LNCAP (cell line): ENCODE measurements around the gene ARID3A.

ENCODE experiments used
- TF ChIP-seq, protein P1 (sequence below): fragments of 450-650 bp; IDR thresholded peaks from 2 replicates; pipeline ENCODE4 v1.5.1; 2017; ENCODE audit warnings: mild to moderate bottlenecking

ARID3A gene

DNA sequence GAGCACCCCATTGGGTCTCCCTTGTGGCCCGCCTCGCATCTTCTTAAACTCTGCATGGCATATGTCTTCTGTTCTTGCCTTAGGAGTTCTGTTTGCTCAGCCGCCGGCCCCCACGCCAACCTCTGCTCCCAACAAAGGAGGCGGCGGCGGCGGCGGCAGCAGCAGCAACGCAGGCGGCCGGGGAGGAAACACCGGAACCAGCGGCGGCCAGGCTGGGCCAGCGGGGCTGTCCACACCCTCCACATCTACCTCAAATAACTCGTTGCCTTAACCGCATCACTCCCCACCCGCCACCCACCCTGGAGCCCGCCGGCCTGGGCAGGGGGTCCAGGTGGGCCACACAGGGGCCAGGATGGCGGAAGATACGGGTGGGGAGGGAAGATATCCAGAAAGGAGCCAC is 46.0 kb downstream of the ARID3A start:
- TF ChIP-seq, protein P1, sequence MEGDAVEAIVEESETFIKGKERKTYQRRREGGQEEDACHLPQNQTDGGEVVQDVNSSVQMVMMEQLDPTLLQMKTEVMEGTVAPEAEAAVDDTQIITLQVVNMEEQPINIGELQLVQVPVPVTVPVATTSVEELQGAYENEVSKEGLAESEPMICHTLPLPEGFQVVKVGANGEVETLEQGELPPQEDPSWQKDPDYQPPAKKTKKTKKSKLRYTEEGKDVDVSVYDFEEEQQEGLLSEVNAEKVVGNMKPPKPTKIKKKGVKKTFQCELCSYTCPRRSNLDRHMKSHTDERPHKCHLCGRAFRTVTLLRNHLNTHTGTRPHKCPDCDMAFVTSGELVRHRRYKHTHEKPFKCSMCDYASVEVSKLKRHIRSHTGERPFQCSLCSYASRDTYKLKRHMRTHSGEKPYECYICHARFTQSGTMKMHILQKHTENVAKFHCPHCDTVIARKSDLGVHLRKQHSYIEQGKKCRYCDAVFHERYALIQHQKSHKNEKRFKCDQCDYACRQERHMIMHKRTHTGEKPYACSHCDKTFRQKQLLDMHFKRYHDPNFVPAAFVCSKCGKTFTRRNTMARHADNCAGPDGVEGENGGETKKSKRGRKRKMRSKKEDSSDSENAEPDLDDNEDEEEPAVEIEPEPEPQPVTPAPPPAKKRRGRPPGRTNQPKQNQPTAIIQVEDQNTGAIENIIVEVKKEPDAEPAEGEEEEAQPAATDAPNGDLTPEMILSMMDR = no peak

DNA sequence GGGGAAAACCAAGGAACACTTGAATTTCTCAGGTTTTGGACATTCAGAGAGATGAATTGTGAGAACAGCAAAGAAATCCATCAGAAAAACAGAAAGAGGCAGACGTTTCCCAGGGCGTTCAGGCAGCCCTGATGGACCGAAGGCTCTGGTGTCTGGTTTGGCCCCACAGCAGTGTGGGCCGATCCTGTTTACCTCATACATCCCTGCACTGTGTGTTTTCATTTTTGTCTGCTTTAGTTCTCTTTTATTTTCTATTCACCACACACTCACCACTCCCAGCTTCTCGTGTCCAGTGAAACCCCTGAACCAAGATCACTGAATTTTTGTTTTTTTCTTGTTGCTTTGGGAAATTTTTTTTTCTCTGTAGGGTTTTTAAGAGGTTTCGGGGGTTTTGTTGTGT is 46.4 kb downstream of the ARID3A start:
- TF ChIP-seq, protein P1 = no peak

DNA sequence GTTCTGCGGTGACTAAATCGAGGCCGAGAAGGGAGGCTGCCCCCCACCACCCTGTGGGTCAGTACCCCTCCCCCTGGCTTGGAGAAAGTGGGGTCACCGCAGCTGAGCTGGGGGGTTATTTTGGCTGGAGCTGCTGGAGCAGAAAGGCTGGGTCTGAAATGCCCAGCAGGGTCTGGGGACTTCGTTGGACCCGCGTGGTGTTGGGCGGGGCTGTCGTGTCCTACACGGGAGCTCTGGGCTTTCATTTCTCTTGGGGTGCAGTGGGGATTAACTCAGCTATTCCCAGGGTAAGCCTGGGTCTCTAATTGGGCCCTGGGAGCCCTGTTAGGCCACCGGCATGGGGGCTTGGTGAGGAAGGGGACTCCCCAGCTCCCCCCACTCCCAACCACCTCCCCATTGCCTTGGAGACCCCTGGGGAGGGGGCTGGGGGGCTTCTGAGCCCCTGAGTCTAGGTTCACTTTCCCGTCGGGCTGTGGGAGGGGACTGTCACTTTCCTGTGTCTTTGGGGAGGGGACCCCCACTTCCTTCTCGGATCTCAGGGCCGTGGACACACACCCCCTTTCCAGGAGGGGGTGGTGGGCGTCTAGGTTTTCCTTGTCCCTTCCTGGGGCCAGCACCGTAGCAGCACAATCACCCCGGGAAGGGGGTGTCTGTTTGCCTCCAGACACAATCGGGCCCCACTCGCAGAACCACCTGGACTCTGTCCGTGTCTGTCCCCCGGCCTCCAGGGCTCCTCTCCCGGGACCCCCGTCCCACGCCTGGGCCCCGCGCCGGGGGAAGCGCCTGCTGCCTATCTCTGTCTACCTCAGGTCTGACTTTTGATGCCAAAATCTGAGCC is 48.1 kb downstream of the ARID3A start:
- TF ChIP-seq, protein P1 = no peak

DNA sequence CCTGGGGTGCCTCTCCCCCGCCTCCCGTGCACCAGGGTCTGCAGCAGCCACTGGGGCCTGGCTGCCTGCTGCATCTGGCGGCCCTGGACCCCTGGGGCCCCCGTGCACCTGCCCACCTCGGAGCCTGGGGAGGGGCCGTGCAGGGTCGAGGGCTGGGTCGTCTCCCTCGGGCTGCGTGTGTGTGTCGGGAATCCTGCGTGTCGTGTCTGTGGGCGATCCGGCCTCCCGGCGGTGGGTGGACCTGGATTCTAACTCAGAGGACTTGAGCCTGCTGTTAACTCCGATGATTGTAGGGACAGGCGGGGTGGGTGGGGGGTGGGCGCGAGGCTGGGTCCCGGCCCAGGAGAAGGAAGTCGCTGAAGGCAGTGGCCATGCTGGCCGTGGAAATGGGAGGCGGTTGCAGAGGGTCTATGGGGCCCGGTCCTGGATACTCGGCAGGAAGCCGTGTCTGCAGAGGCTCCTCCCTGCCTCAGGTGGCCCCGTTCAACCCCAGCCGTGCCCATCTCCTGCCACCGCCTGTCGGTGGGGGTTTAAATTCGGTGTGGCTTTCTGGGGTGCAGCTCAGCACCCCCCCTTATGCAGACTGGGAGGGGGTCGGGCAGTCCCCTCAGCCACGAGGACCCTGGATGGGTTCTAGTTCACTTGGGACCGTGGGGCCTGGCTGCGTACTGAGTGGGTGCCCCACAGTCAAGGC is 48.9 kb downstream of the ARID3A start:
- TF ChIP-seq, protein P1 = no peak

DNA sequence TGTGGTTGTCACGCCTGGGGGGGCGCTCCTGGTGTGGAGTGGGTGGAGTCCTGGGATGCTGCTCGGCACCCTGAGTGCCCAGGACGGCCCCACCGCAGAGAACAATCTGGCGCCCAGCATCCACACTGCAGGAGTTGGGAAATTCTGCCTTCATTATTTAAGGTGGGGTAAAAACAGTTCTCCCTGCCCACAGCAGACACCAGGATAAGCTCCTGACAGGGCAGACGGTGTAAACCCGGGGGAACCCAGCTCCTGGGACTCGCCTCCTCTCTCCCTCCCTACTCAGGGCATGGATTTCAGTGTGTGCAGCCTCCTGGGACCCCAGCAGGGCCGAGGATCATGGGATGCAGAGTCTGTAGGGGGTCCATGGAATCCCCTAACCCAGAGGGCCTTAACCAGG is 50.6 kb downstream of the ARID3A start:
- TF ChIP-seq, protein P1 = no peak

DNA sequence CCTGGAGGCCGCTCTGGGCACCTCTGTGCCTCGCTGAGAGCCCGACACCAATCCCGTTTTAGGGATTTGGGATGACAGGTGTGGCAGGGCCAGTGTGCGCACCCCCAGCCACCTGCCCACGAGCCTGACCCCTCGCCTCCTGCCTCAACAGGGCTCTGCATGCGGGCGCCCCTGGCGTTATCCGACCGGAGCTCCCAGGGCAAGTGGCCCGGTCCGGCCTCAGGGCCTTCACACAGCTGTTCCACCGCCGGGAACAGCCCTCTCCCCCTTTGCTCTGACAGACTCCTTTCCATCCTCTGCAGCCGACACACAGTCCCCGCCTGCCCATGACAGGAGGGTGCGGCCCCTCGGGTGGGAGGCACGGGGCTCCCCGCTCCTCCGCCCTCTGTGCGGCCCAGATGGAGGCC is 51.2 kb downstream of the ARID3A start:
- TF ChIP-seq, protein P1 = no peak

DNA sequence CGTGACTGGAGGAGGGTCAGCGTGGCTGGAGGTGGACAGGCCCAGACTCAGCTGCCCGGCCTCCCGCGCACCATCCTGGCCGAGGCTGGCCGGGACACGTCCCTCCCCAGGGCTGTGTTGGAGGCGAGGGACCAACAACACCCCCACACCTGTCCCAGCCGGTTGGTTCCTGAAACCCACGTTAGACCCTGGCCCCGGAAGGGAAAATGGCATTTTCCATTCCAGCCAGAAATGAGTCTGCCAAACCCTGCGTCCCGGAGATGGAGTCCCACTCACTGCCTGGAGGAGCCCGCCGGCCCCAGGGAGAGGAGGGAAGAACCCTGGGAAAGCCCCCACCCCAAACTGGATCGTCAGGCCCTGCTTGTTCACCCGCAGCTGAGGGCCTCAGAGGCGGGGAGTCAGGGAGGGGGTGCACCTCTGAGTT is 53.5 kb downstream of the ARID3A start:
- TF ChIP-seq, protein P1 = no peak
